ENCODE measurements around the gene TECPR1.

The TECPR1 gene

GRCh38 chr7:98205162-98205845 lies 46.7 kb downstream of the TECPR1 start:
- no peak for DNase-seq
- Histone ChIP-seq H3K27ac (no peak overlapping the region), H3K9me3 (no peaks in the 10 kb centered on the region), H3K4me3 (no peak overlapping the region), H3K27me3 (peaks cover 0 to under 1% of the 10 kb centered on the region in 2 donors), H3K4me1 (peaks cover 0 to under 1% (median under 1%) of the 10 kb centered on the region in 4 donors), H3K36me3 (peaks cover 16 to 46% (median 36%) of the 10 kb centered on the region in 3 donors)
- no peak for TF ChIP-seq CTCF (IDR thresholded peaks at IDR 0.05)
- intact Hi-C loops (cut with DNase I; ENCODE audit: low total_unique reads) = no loop called here

- Histone ChIP-seq H3K27me3 (no peaks in the 10 kb centered on the region), H3K4me3 (no peak overlapping the region), H3K9me3 (no peaks in the 10 kb centered on the region), H3K36me3 (peaks cover 16 to 47% (median 37%) of the 10 kb centered on the region in 3 donors), H3K4me1 (no peaks in the 10 kb centered on the region), H3K27ac (no peak overlapping the region)
- intact Hi-C loops (cut with DNase I; ENCODE audit: low total_unique reads) = no loop called here
- no peak for TF ChIP-seq CTCF (IDR thresholded peaks at IDR 0.05)
- no peak for DNase-seq
These were observed 47.4 kb downstream of the TECPR1 start for GRCh38 chr7:98204670-98205069.

DNA sequence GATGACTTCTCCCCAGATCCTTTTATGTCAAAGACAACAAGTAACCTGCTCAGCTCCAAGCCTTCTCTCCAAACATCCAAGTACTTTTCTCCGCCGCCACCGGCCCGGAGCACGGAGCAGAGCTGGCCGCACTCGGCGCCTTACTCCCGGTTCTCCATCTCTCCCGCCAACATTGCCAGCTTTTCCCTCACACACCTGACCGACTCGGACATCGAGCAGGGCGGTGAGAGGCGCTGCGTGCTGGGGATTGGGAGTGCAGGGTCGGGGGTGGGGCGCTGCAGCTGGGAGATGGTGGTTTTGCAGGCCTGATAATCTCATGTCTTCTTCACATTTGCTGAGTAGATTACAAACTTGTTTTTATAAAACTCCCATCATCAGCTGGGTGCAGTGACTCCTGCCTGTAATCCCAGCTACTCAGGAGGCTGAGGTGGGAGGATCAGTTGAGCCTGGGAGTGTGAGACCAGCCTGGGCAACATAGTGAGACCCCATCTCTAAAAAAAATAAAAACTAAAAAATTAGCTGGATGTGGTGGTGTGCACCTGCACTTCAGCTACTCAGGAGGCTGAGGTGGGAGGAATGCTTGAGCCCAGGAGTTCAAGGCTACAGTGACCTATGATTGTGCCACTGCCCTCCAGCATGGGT lies 47.9 kb downstream of the TECPR1 start:
- peaks cover 16 to 52% (median 43%) of the 10 kb centered on the region in 3 donors for H3K36me3 ChIP-seq
- no peaks in the 10 kb centered on the region for H3K4me1 ChIP-seq
- H3K27ac ChIP-seq = no peak overlapping the region
- intact Hi-C loops (cut with DNase I; ENCODE audit: low total_unique reads) = no loop called here
- H3K4me3 ChIP-seq = no peak overlapping the region
- DNase-seq = no peak
- H3K27me3 ChIP-seq = no peaks in the 10 kb centered on the region
- no peaks in the 10 kb centered on the region for H3K9me3 ChIP-seq
- no peak for TF ChIP-seq CTCF (IDR thresholded peaks at IDR 0.05)

DNA sequence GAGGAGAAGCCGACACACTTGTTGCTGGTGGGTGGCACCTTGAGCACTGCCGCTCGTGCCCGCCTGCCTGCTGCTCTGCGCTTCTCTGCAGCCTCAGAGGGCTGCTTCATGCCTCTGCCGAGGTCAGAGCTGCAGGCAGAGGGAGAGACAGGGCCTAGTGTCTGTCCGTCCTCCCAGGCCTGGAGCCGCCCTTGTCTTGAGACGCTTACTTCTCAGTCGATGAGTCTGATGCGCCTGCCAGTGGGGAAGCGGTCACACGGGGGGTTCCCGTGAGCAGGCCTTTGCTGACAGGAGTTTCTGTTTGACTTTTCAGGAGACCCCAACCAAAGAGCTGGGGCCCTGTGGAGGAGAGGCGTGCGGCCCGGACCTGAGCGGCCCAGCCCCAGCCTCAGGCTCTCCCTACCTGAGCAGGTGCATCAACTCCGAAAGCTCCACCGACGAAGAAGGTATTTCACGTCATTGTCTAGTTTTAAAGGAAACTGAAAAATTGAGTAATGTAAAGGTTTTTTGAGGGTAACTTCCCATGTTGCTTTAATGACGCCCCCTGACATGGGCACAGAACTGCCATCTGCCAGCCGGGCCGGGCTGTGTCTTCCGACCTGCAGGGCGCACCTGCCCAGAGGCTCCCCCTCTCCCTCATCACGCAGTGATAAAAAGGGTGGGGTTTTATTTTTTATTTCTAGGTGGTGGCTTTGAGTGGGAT lies 48.6 kb downstream of the TECPR1 start:
- Histone ChIP-seq H3K27me3 (no peaks in the 10 kb centered on the region), H3K9me3 (peaks cover 0 to 3% (median 2%) of the 10 kb centered on the region in 3 donors), H3K4me3 (no peak overlapping the region), H3K36me3 (peaks cover 16 to 54% (median 48%) of the 10 kb centered on the region in 3 donors), H3K27ac (no peak overlapping the region), H3K4me1 (no peaks in the 10 kb centered on the region)
- intact Hi-C loops (cut with DNase I; ENCODE audit: low total_unique reads) = no loop called here
- TF ChIP-seq CTCF (IDR thresholded peaks at IDR 0.05) = no peak
- no peak for DNase-seq

GRCh38 chr7:98202367-98203195 lies 49.5 kb downstream of the TECPR1 start:
- no peak for TF ChIP-seq CTCF (IDR thresholded peaks at IDR 0.05)
- Histone ChIP-seq H3K27me3 (no peaks in the 10 kb centered on the region), H3K36me3 (peaks cover 16 to 54% (median 51%) of the 10 kb centered on the region in 3 donors), H3K4me1 (no peaks in the 10 kb centered on the region), H3K27ac (no peak overlapping the region), H3K4me3 (no peak overlapping the region), H3K9me3 (peaks cover 0 to 6% (median 4%) of the 10 kb centered on the region in 3 donors)
- intact Hi-C loops (cut with DNase I; ENCODE audit: low total_unique reads) = no loop called here
- no peak for DNase-seq

Data from tibial artery (tissue), 4 donors.